ENCODE measurements around the gene POLR3C. TPM values are rescaled to one million over a fixed set of nuclear protein-coding genes. Genes with fewer than 3 reads are reported as not detected.

The POLR3C gene
- total and polyA plus RNA-seq, 2 of the 13 experiments (the other 11 are each of a cell fraction or from before 2014, with no cell fraction given): 15.5 to 24.3 TPM

- TF ChIP-seq ZNF776 (CRISPR knock-in tag; IDR thresholded peaks at IDR 0.05): no peak
- TF ChIP-seq ARNT2 (CRISPR knock-in tag; IDR thresholded peaks at IDR 0.05; ENCODE audit: low read depth): no peak
- TF ChIP-seq IRF2 (CRISPR knock-in tag; IDR thresholded peaks at IDR 0.05): no peak
- TF ChIP-seq PITX1 (CRISPR knock-in tag; IDR thresholded peaks at IDR 0.05): no peak
- no peak for TF ChIP-seq ZFY (CRISPR knock-in tag; IDR thresholded peaks at IDR 0.05)
- no peak for TF ChIP-seq TCF7L2 (IDR thresholded peaks at IDR 0.05; ENCODE audit: low read depth, low read length)
- TF ChIP-seq NFE2L2 (IDR thresholded peaks at IDR 0.05; ENCODE audit: low read length): peak; percentile 84
- TF ChIP-seq FOSL2 (CRISPR knock-in tag; IDR thresholded peaks at IDR 0.05): peak; percentile 45; the same call in 1 of the 2 replicates
- TF ChIP-seq FOXJ3 (CRISPR knock-in tag; IDR thresholded peaks at IDR 0.05; ENCODE audit: borderline replicate concordance): no peak
- no peak for TF ChIP-seq ZNF33B (CRISPR knock-in tag; IDR thresholded peaks at IDR 0.05)
- TF ChIP-seq ATF4 (CRISPR knock-in tag; IDR thresholded peaks at IDR 0.05): no peak
- no peak for TF ChIP-seq MZF1 (CRISPR knock-in tag; IDR thresholded peaks at IDR 0.05; ENCODE audit: borderline replicate concordance)
- no peak for TF ChIP-seq SETDB1 (CRISPR knock-in tag; IDR thresholded peaks at IDR 0.05; ENCODE audit: borderline replicate concordance)
- TF ChIP-seq PRDM15 (CRISPR knock-in tag; IDR thresholded peaks at IDR 0.05): no peak
- no peak for TF ChIP-seq SOX5 (CRISPR knock-in tag; IDR thresholded peaks at IDR 0.05; ENCODE audit: borderline replicate concordance)
- no peak for TF ChIP-seq EED (CRISPR knock-in tag; IDR thresholded peaks at IDR 0.05)
- TF ChIP-seq DR1 (CRISPR knock-in tag; IDR thresholded peaks at IDR 0.05): no peak
- no peak for TF ChIP-seq ZNF710 (CRISPR knock-in tag; IDR thresholded peaks at IDR 0.05; ENCODE audit: borderline replicate concordance)
- TF ChIP-seq ZUFSP (CRISPR knock-in tag; IDR thresholded peaks at IDR 0.05; ENCODE audit: borderline replicate concordance): no peak
- TF ChIP-seq ZSCAN5A (CRISPR knock-in tag; IDR thresholded peaks at IDR 0.05; ENCODE audit: borderline replicate concordance): no peak
These were observed 41.5 kb upstream of the POLR3C start (continued) for GRCh38 chr1:145782272-145783099.
